CD8-positive, alpha-beta memory T cell (primary cell): ENCODE measurements around the gene SUPT3H. TPM values are rescaled to one million over a fixed set of nuclear protein-coding genes. Genes with fewer than 3 reads are reported as not detected.
"Not testable (repeated sequence)": the region's sequence is repeated elsewhere in the genome, so short reads cannot be mapped to it uniquely, and the experiment has no call there.

Experiments
- CTCF ChIA-PET: fragments of 350-600 bp; sonication (Branson Sonifier 250); formaldehyde crosslinking; loops from one replicate; lab custom pipeline; 2021; ENCODE audit warnings: antibody characterized with exemption; lab: Charles Lee
- POLR2A ChIA-PET: fragments of 350-600 bp; sonication (Branson Sonifier 250); formaldehyde crosslinking; loops from one replicate; lab custom pipeline; 2021; ENCODE audit warnings: antibody characterized with exemption; lab: Charles Lee
- DNase-seq, 5 donors: peaks; one replicate each; pipeline versions ENCODE4 v3.0.0 to v3.0.0-alpha.2; 2020 to 2022; ENCODE audit warnings: mixed read lengths in 1 of 5
- H3K27ac ChIP-seq: one replicate; pipeline ENCODE4 v1.7.0; 2013; ENCODE audit warnings: low read depth, mild to moderate bottlenecking, low read length, moderate library complexity
- H3K27me3 ChIP-seq: 2 replicates; pipeline ENCODE4 v1.7.0; 2013; ENCODE audit warnings: low read length, mild to moderate bottlenecking; ENCODE audit not compliant: insufficient read depth, poor library complexity, severe bottlenecking
- H3K36me3 ChIP-seq: 2 replicates; pipeline ENCODE4 v1.7.0; 2013; ENCODE audit warnings: mild to moderate bottlenecking, low read length, moderate library complexity; ENCODE audit not compliant: insufficient read depth
- H3K4me1 ChIP-seq: 2 replicates; pipeline ENCODE4 v1.7.0; 2013; ENCODE audit warnings: mild to moderate bottlenecking, low read length, moderate library complexity; ENCODE audit not compliant: insufficient read depth
- H3K4me3 ChIP-seq: 2 replicates; pipeline ENCODE4 v1.7.0; 2013; ENCODE audit warnings: mild to moderate bottlenecking, low read length
- H3K9me3 ChIP-seq: 2 replicates; pipeline ENCODE4 v1.7.0; 2013; ENCODE audit warnings: mild to moderate bottlenecking, low read length
- H3K27ac Mint-ChIP-seq, 8 donors: one replicate each; pipeline ENCODE4 v1.8.0; 2020 to 2021; ENCODE audit warnings: mixed read lengths in 8 of 8, mild to moderate bottlenecking in 6 of 8, inconsistent platforms in 3 of 8, moderate library complexity in 3 of 8
- H3K27me3 Mint-ChIP-seq, 2 donors: one replicate each; pipeline ENCODE4 v1.8.0; 2020 to 2021; ENCODE audit warnings: mixed read lengths in 2 of 2, mild to moderate bottlenecking in 1 of 2, moderate library complexity in 1 of 2
- H3K36me3 Mint-ChIP-seq, 3 donors: one replicate each; pipeline ENCODE4 v1.8.0; 2020 to 2021; ENCODE audit warnings: mixed read lengths in 3 of 3, inconsistent platforms in 1 of 3, mild to moderate bottlenecking in 1 of 3
- H3K4me1 Mint-ChIP-seq, 3 donors: one replicate each; pipeline ENCODE4 v1.8.0; 2020 to 2021; ENCODE audit warnings: mixed read lengths in 3 of 3, inconsistent platforms in 1 of 3, mild to moderate bottlenecking in 1 of 3
- H3K4me3 Mint-ChIP-seq, 7 donors: one replicate each; pipeline ENCODE4 v1.8.0; 2020 to 2021; ENCODE audit warnings: mixed read lengths in 7 of 7, mild to moderate bottlenecking in 6 of 7, moderate library complexity in 4 of 7, inconsistent platforms in 2 of 7
- H3K9me3 Mint-ChIP-seq, 5 donors: one replicate each; pipeline ENCODE4 v1.8.0; 2020 to 2022; ENCODE audit warnings: mixed read lengths in 5 of 5, mild to moderate bottlenecking in 3 of 5, moderate library complexity in 2 of 5, inconsistent platforms in 1 of 5
- polyA plus RNA-seq: library from polyadenylated mRNA; unstranded; fragments of 300-500 nt; fragmentation: Illumina TruSeq; gene quantifications from one replicate; pipeline ENCODE4 v1.2.3, GENCODE V29; 2021
- total RNA-seq, 2 experiments: library from RNA; stranded (reverse); gene quantifications; one replicate each; pipeline ENCODE4 v1.2.3, GENCODE V29; 2021

Gene SUPT3H
- total and polyA plus RNA-seq, 3 experiments from 2014 or later: 13.7 to 17.1 (median 14.6) TPM

DNA sequence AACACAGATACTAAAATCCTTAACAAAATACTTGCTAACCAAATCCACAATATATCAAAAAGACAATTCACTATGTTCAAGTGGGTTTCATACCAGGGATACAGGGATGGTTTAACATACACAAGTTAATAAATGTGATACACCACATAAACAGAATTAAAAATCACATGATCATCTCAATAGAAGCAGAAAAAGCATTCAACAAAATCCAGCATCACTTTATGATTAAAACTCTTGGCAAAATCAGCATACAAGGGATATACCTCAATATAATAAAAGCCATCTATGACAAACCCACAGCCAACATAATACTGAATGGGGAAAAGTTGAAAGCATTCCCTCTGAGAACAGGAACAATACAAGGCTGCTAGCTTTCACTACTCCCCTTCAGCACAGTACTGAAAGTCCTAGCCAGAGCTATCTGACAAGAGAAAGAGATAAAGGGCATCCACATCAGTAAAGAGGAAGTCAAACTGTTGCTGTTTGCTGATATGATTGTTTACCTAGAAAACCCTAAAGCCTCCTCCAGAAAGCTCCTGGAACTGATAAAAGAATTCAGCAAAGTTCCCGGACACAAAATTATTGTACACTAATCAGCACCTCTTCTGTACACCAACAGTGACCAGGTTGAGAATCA is 83.6 kb downstream of the SUPT3H start:
- H3K27me3 Mint-ChIP-seq, POLR2A ChIA-PET, H3K27me3 ChIP-seq, H3K4me3 ChIP-seq, H3K9me3 ChIP-seq, H3K27ac ChIP-seq, DNase-seq, H3K36me3 Mint-ChIP-seq, H3K36me3 ChIP-seq, H3K9me3 Mint-ChIP-seq, CTCF ChIA-PET: not testable (repeated sequence)
- Mint-ChIP-seq H3K4me3 (peak overlapping the region in 4 of 7 donors; percentile 2 to 44 (median 30)), H3K4me1 (peaks cover 20 to 44% (median 33%) of the 10 kb centered on the region in 3 donors), H3K27ac (peak overlapping the region in 5 of 8 donors; percentile 16 to 59 (median 20))
- peaks cover 15% of the 10 kb centered on the region for H3K4me1 ChIP-seq

DNA sequence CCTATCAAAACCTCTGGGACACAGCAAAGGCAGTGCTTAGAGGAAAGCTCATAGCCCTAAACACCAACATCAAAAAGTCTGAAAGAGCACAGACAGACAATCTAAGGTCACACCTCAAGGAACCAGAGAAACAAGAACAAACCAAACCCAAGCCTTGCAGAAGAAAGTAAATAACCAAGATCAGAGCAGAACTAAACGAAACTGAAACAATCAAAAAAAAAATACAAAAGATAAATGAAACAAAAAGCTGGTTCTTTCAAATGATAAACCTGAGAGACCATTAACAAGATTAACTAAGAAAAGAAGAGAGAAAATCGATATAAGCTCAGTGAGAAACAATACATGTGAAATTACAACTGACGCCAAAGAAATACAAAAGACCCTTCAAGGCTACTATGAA is 84.4 kb downstream of the SUPT3H start:
- Mint-ChIP-seq H3K4me1 (peaks cover 20 to 44% (median 33%) of the 10 kb centered on the region in 3 donors), H3K27ac (peak overlapping the region; percentile 2 to 84 (median 40)), H3K4me3 (peak overlapping the region; percentile 2 to 44 (median 13)), H3K36me3 (peaks cover 0 to 2% (median 0%) of the 10 kb centered on the region in 3 donors), H3K27me3 (peaks cover 0 to 2% of the 10 kb centered on the region in 2 donors), H3K9me3 (peaks cover 0 to 3% (median 0%) of the 10 kb centered on the region in 5 donors)
- peak in 2 of 5 donors; percentile 23 to 31 for DNase-seq
- Histone ChIP-seq H3K27me3 (no peaks in the 10 kb centered on the region), H3K4me1 (peaks cover 15% of the 10 kb centered on the region), H3K27ac (no peak overlapping the region), H3K4me3 (no peak overlapping the region), H3K36me3 (no peaks in the 10 kb centered on the region), H3K9me3 (no peaks in the 10 kb centered on the region)
- POLR2A ChIA-PET: no interaction called here
- CTCF ChIA-PET: no interaction called here

DNA sequence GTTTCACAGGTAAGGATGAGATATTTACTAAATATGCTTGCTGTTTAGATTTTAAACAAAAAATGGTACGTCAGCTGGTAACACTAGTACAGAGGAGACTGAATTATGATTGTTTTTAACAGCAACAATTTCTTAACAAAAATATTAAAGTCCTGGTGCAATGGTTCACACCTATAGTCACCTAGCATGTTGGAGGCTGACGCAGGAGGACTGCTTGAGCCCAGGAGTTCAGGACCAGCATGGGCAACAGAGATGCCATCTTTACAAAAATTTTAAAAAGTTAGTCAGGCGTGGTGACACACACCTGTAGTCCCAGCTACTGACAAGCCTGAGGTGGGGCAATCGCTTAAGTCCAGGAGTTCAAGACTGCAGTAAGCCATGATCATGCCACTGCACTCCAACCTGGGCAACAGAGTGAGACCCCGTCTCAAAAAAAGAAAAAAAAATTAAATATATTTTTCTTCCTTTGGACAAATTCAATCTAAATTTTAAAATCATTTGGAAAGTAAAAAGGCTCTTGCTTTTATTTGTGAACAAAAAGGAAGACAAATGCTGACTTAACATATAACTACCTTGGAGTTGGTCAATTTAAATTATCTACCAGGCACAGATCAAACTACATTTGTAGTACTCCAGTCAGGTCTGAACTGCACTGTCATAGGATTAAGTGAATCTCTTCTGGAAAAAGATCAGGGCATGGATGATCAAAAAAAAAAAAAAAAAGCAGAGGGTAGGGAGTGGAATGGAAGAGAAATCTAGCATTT is 87.8 kb downstream of the SUPT3H start:
- DNase-seq: no peak
- Mint-ChIP-seq H3K4me3 (no peak overlapping the region), H3K4me1 (peaks cover 20 to 40% (median 27%) of the 10 kb centered on the region in 3 donors), H3K36me3 (peaks cover 0 to 12% (median 4%) of the 10 kb centered on the region in 3 donors), H3K27ac (peak overlapping the region in 1 of 8 donors; percentile 24), H3K27me3 (peaks cover 0 to 4% of the 10 kb centered on the region in 2 donors), H3K9me3 (peaks cover 0 to 7% (median 0%) of the 10 kb centered on the region in 5 donors)
- Histone ChIP-seq H3K27ac (no peak overlapping the region), H3K9me3 (no peaks in the 10 kb centered on the region), H3K36me3 (no peaks in the 10 kb centered on the region), H3K4me3 (no peak overlapping the region), H3K27me3 (no peaks in the 10 kb centered on the region), H3K4me1 (peaks cover 15% of the 10 kb centered on the region)
- POLR2A ChIA-PET: no interaction called here
- CTCF ChIA-PET: no interaction called here

DNA sequence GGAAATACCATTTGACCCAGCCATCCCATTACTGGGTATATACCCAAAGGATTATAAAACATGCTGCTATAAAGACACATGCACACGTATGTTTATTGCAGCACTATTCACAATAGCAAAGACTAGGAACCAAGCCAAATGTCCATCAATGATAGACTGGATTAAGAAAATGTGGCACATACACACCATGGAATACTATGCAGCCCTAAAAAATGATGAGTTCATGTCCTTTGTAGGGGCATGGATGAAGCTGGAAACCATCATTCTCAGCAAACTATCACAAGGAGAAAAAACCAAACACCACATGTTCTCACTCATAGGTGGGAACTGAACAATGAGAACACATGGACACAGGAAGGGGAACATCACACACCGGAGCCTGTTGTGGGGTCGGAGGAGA is 91.0 kb downstream of the SUPT3H start:
- H3K9me3 Mint-ChIP-seq, H3K27ac ChIP-seq, CTCF ChIA-PET, H3K27me3 ChIP-seq, H3K4me1 Mint-ChIP-seq, H3K4me3 ChIP-seq, H3K9me3 ChIP-seq, DNase-seq, POLR2A ChIA-PET, H3K4me1 ChIP-seq, H3K27me3 Mint-ChIP-seq, H3K27ac Mint-ChIP-seq, H3K36me3 ChIP-seq, H3K4me3 Mint-ChIP-seq: not testable (repeated sequence)
- H3K36me3 Mint-ChIP-seq: peaks cover 0 to 22% (median 8%) of the 10 kb centered on the region in 3 donors

DNA sequence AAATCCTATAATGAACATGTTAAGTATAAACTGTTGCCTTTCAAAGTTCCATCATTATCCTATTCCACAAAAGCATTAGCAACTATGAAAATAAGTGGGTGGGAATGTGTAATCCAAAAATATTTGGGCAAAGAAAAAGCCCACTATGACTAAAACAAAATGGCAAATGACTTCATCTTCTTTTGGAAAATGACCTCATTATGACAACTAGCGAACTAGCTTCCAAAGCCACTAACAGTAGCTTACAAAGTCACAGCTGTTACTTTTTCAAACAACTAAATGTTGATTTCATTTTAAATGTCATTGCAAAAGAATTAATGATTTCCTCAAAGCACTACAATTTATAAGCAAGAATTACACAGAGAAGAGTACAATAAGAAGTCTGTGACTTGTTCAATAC is 99.4 kb downstream of the SUPT3H start:
- Mint-ChIP-seq H3K36me3 (peaks cover 0 to 33% (median 9%) of the 10 kb centered on the region in 3 donors), H3K9me3 (peaks cover 0 to 7% (median 3%) of the 10 kb centered on the region in 5 donors), H3K4me1 (peaks cover 0 to 3% (median 2%) of the 10 kb centered on the region in 3 donors), H3K4me3 (no peak overlapping the region), H3K27me3 (peaks cover 0 to 2% of the 10 kb centered on the region in 2 donors), H3K27ac (no peak overlapping the region)
- Histone ChIP-seq H3K36me3 (no peaks in the 10 kb centered on the region), H3K4me3 (no peak overlapping the region), H3K4me1 (no peaks in the 10 kb centered on the region), H3K27me3 (no peaks in the 10 kb centered on the region), H3K27ac (no peak overlapping the region), H3K9me3 (no peaks in the 10 kb centered on the region)
- DNase-seq: no peak
- CTCF ChIA-PET: no interaction called here
- POLR2A ChIA-PET: no interaction called here

DNA sequence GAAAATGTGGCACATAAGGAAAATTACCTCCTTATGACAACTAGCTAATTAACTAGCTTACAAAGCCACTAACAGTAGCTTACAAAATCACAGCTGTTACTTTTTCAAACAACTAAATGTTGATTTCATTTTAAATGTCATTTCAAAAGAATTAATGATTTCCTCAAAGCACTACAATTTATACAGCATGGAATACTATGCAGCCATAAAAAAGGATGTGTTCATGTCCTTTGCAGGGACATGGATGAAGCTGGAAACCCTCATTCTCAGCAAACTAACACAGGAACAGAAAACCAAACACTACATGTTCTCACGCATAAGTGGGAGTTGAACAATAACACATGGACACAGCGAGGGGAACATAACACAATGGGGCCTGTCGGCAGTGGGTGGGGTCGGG is 100.0 kb downstream of the SUPT3H start:
- POLR2A ChIA-PET, H3K27ac ChIP-seq, H3K27me3 ChIP-seq, H3K27me3 Mint-ChIP-seq, H3K27ac Mint-ChIP-seq, H3K4me1 Mint-ChIP-seq, H3K4me3 ChIP-seq, DNase-seq, H3K4me3 Mint-ChIP-seq, H3K9me3 ChIP-seq, CTCF ChIA-PET, H3K9me3 Mint-ChIP-seq, H3K36me3 ChIP-seq, H3K4me1 ChIP-seq: not testable (repeated sequence)
- H3K36me3 Mint-ChIP-seq: peaks cover 0 to 39% (median 9%) of the 10 kb centered on the region in 3 donors

DNA sequence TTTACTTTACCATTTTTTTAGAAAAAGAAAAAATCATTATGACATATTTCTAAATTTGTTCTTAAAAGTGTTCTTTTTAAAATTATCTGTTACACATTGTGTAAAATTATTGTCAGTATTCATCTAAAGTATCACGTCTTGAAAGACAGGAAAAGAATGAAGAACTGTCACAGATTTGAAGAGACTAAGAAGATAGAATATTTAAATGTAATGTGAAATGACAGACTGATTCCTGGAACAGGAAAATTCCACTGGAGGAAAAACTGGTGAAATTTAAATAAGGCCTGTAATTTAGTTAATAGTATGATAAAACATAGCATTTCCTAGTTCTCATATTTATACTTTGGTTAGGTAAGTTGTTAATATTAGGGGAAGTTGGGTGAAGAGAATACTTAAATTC is 102.4 kb downstream of the SUPT3H start:
- Mint-ChIP-seq H3K4me3 (no peak overlapping the region), H3K9me3 (peaks cover 0 to 10% (median 4%) of the 10 kb centered on the region in 5 donors), H3K27me3 (peaks cover 0 to 2% of the 10 kb centered on the region in 2 donors), H3K4me1 (peaks cover 0 to 3% (median 2%) of the 10 kb centered on the region in 3 donors), H3K36me3 (peaks cover 0 to 44% (median 11%) of the 10 kb centered on the region in 3 donors), H3K27ac (no peak overlapping the region)
- Histone ChIP-seq H3K36me3 (no peaks in the 10 kb centered on the region), H3K27me3 (no peaks in the 10 kb centered on the region), H3K4me3 (no peak overlapping the region), H3K9me3 (no peaks in the 10 kb centered on the region), H3K27ac (no peak overlapping the region), H3K4me1 (no peaks in the 10 kb centered on the region)
- DNase-seq: no peak
- ChIA-PET POLR2A (no interaction called here), CTCF (no interaction called here)

DNA sequence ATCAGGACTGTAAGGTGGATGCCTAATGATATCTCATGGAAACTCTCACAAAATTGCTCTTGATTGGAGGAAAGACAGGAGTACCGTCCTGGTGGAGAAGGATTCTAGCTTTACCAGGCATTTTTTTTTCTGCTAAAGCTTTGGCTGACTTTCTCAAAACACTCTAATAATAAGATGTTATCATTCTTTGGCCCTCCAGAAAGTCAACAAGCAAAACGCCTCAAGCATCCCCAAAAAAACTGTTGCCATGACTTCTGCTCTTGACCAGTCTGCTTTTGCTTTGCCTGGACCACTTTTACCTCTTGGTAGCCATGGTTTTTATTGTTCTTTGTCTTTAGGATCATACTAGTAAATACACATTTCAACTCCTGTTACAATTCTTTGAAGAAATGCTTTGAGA is 105.1 kb downstream of the SUPT3H start:
- no peak overlapping the region for H3K27ac Mint-ChIP-seq
- H3K27me3 Mint-ChIP-seq: peaks cover 0 to 2% of the 10 kb centered on the region in 2 donors
- no peaks in the 10 kb centered on the region for H3K4me1 ChIP-seq
- DNase-seq: no peak
- no peak overlapping the region for H3K4me3 Mint-ChIP-seq
- peaks cover 0 to 4% (median 3%) of the 10 kb centered on the region in 5 donors for H3K9me3 Mint-ChIP-seq
- ChIA-PET POLR2A (no interaction called here), CTCF (no interaction called here)
- no peak overlapping the region for H3K4me3 ChIP-seq
- no peaks in the 10 kb centered on the region for H3K9me3 ChIP-seq
- no peak overlapping the region for H3K27ac ChIP-seq
- peaks cover 0 to 38% (median 9%) of the 10 kb centered on the region in 3 donors for H3K36me3 Mint-ChIP-seq
- no peaks in the 10 kb centered on the region for H3K27me3 ChIP-seq
- no peaks in the 10 kb centered on the region for H3K4me1 Mint-ChIP-seq
- H3K36me3 ChIP-seq: no peaks in the 10 kb centered on the region
